ENCODE data around the gene FSD1.

DNA sequence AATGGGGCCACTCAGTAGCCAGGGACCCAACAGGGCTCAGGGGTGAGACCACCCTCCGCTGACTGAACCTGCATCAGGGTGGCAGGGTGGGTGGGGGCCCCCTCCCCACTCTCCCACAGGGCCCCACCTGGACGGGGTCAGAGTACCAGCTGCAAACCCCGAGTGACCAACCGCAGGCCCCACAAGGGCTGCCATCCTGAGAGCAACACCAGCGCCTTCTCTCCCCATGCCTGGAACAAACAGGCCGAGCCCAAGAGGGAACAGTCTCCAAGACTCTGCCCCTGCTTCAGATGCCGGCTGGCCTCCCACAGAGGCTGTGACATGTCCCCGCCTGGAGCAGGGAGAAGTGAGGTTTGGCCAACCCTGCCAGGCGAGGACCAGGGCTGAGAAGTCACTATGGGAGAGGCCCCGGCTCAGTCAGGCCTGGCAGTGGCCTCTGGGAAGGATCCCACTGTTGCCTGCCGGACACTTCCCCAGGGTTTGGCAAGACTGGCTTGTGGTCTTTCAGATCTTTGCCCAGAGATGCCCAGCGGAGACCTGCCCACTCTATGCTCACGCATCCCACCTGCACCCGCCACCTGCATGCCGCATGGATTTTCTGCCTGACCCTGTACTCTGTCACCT is 66.1 kb downstream of the FSD1 start:
- TF ChIP-seq, protein P1, sequence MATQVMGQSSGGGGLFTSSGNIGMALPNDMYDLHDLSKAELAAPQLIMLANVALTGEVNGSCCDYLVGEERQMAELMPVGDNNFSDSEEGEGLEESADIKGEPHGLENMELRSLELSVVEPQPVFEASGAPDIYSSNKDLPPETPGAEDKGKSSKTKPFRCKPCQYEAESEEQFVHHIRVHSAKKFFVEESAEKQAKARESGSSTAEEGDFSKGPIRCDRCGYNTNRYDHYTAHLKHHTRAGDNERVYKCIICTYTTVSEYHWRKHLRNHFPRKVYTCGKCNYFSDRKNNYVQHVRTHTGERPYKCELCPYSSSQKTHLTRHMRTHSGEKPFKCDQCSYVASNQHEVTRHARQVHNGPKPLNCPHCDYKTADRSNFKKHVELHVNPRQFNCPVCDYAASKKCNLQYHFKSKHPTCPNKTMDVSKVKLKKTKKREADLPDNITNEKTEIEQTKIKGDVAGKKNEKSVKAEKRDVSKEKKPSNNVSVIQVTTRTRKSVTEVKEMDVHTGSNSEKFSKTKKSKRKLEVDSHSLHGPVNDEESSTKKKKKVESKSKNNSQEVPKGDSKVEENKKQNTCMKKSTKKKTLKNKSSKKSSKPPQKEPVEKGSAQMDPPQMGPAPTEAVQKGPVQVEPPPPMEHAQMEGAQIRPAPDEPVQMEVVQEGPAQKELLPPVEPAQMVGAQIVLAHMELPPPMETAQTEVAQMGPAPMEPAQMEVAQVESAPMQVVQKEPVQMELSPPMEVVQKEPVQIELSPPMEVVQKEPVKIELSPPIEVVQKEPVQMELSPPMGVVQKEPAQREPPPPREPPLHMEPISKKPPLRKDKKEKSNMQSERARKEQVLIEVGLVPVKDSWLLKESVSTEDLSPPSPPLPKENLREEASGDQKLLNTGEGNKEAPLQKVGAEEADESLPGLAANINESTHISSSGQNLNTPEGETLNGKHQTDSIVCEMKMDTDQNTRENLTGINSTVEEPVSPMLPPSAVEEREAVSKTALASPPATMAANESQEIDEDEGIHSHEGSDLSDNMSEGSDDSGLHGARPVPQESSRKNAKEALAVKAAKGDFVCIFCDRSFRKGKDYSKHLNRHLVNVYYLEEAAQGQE (IDR thresholded peaks at IDR 0.05; ENCODE audit: low read depth) = no peak
- TF ChIP-seq EP300 (IDR thresholded peaks at IDR 0.05; ENCODE audit: borderline replicate concordance) = no peak
- no peak for TF ChIP-seq NFIC (IDR thresholded peaks at IDR 0.05)
- TF ChIP-seq, protein P2, sequence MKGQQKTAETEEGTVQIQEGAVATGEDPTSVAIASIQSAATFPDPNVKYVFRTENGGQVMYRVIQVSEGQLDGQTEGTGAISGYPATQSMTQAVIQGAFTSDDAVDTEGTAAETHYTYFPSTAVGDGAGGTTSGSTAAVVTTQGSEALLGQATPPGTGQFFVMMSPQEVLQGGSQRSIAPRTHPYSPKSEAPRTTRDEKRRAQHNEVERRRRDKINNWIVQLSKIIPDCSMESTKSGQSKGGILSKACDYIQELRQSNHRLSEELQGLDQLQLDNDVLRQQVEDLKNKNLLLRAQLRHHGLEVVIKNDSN (IDR thresholded peaks at IDR 0.05) = no peak
- no peak for TF ChIP-seq TEAD4 (IDR thresholded peaks at IDR 0.05)
- TF ChIP-seq FOXM1 (IDR thresholded peaks at IDR 0.05; ENCODE audit: borderline replicate concordance, low read depth) = no peak
- TF ChIP-seq CREB1 (IDR thresholded peaks at IDR 0.05; ENCODE audit: low read depth) = no peak
- no peak for TF ChIP-seq TCF12 (IDR thresholded peaks at IDR 0.05; ENCODE audit: low read depth)
- TF ChIP-seq YY1 (IDR thresholded peaks at IDR 0.05; ENCODE audit: low read depth) = no peak
- no peak for TF ChIP-seq TAF1 (IDR thresholded peaks at IDR 0.05; ENCODE audit: low read depth)
- no peak for TF ChIP-seq CEBPB (IDR thresholded peaks at IDR 0.05)

Measured in Ishikawa (cell line).